Liver (tissue), 9 donors: Measurements from ENCODE around the gene AKR7A2. TPM values are rescaled to one million over a fixed set of nuclear protein-coding genes. Genes with fewer than 3 reads are reported as not detected.

Experiments
- DNase-seq: peaks from one replicate; pipeline ENCODE4 v3.0.0-alpha.2; 2017; ENCODE audit warnings: low spot score
- H3K27ac ChIP-seq, 2 donors: one replicate each; pipeline ENCODE4 v1.7.0; 2013; ENCODE audit warnings: inconsistent platforms in 2 of 2, low read length in 2 of 2, control low read depth in 1 of 2, low read depth in 1 of 2, mild to moderate bottlenecking in 1 of 2
- H3K27me3 ChIP-seq, 4 donors: one replicate each; pipeline versions ENCODE4 v1.6.1 to v1.7.0; 2013; ENCODE audit warnings: low read length in 3 of 4, inconsistent platforms in 1 of 4, mild to moderate bottlenecking in 1 of 4, moderate library complexity in 1 of 4; ENCODE audit not compliant: control insufficient read depth in 4 of 4, insufficient read depth in 4 of 4
- H3K36me3 ChIP-seq, 4 donors: one replicate each; pipeline versions ENCODE4 v1.6.1 to v1.7.0; 2013; ENCODE audit warnings: low read length in 3 of 4, mild to moderate bottlenecking in 3 of 4, low read depth in 1 of 4, moderate library complexity in 1 of 4; ENCODE audit not compliant: control insufficient read depth in 4 of 4, insufficient read depth in 3 of 4
- H3K4me1 ChIP-seq, 4 donors: one replicate each; pipeline versions ENCODE4 v1.6.1 to v1.7.0; 2013; ENCODE audit warnings: low read length in 3 of 4, mild to moderate bottlenecking in 3 of 4, moderate library complexity in 1 of 4; ENCODE audit not compliant: control insufficient read depth in 4 of 4, insufficient read depth in 4 of 4
- H3K4me3 ChIP-seq, 3 donors: one replicate each; pipeline versions ENCODE4 v1.6.1 to v1.7.0; 2013; ENCODE audit warnings: low read length in 3 of 3, control low read depth in 1 of 3, low read depth in 1 of 3, mild to moderate bottlenecking in 1 of 3
- H3K9ac ChIP-seq, 2 donors: one replicate each; pipeline ENCODE4 v1.7.0; 2013; ENCODE audit warnings: low read length in 2 of 2, mild to moderate bottlenecking in 2 of 2, moderate library complexity in 2 of 2, control low read depth in 1 of 2, low read depth in 1 of 2
- H3K9me3 ChIP-seq, 4 donors: one replicate each; pipeline versions ENCODE4 v1.6.1 to v1.7.0; 2013; ENCODE audit warnings: low read length in 3 of 4; ENCODE audit not compliant: control insufficient read depth in 4 of 4
- ATF3 ChIP-seq: IDR thresholded peaks from 2 replicates; pipeline ENCODE4 v1.6.1; 2016; ENCODE audit warnings: antibody characterized with exemption
- CTCF ChIP-seq: fragments of 150-350 bp; IDR thresholded peaks from 2 replicates; pipeline ENCODE4 v1.5.1; 2017; ENCODE audit warnings: improper control_type of control experiment, low read depth, low read length; ENCODE audit not compliant: missing input control
- EGR1 ChIP-seq, 2 donors: IDR thresholded peaks; 2 replicates each; pipeline ENCODE4 v1.6.1; 2016 to 2018; ENCODE audit warnings: antibody characterized with exemption in 2 of 2, low read depth in 2 of 2
- FOXA1 ChIP-seq: IDR thresholded peaks from 2 replicates; pipeline ENCODE4 v1.6.1; 2016; ENCODE audit warnings: antibody characterized with exemption
- FOXA2 ChIP-seq: IDR thresholded peaks from 2 replicates; pipeline ENCODE4 v1.6.1; 2016; ENCODE audit warnings: antibody characterized with exemption
- GABPA ChIP-seq, 2 donors: IDR thresholded peaks in 1 of 2; conservative IDR thresholded peaks in 1 of 2; 2 replicates each; pipeline ENCODE4 v1.6.1; 2016; ENCODE audit warnings: antibody characterized with exemption in 2 of 2, mild to moderate bottlenecking in 1 of 2, moderate library complexity in 1 of 2
- HNF4A ChIP-seq, 2 donors: conservative IDR thresholded peaks; 2 replicates each; pipeline ENCODE4 v1.6.1; 2016; ENCODE audit warnings: antibody characterized with exemption in 2 of 2, mild to moderate bottlenecking in 2 of 2
- HNF4G ChIP-seq: IDR thresholded peaks from 2 replicates; pipeline ENCODE4 v1.6.1; 2016; ENCODE audit warnings: antibody characterized with exemption
- JUND ChIP-seq, 2 donors: IDR thresholded peaks; 2 replicates each; pipeline ENCODE4 v1.6.1; 2016; ENCODE audit warnings: antibody characterized with exemption in 2 of 2
- MAX ChIP-seq: IDR thresholded peaks from 2 replicates; pipeline ENCODE4 v1.6.1; 2016; ENCODE audit warnings: antibody characterized with exemption
- NR2F2 ChIP-seq: IDR thresholded peaks from 2 replicates; pipeline ENCODE4 v1.6.1; 2016; ENCODE audit warnings: antibody characterized with exemption
- RAD21 ChIP-seq, 2 donors: IDR thresholded peaks; 2 replicates each; pipeline ENCODE4 v1.6.1; 2016; ENCODE audit warnings: antibody characterized with exemption in 2 of 2, mild to moderate bottlenecking in 2 of 2
- REST ChIP-seq: IDR thresholded peaks from 2 replicates; pipeline ENCODE4 v1.6.1; 2016; ENCODE audit warnings: antibody characterized with exemption, mild to moderate bottlenecking
- RXRA ChIP-seq, 2 donors: IDR thresholded peaks; 2 replicates each; pipeline ENCODE4 v1.6.1; 2017 to 2018; ENCODE audit warnings: antibody characterized with exemption in 2 of 2, mild to moderate bottlenecking in 1 of 2
- SP1 ChIP-seq: IDR thresholded peaks from 2 replicates; pipeline ENCODE4 v1.6.1; 2018; ENCODE audit warnings: antibody characterized with exemption, mild to moderate bottlenecking
- TAF1 ChIP-seq: conservative IDR thresholded peaks from 2 replicates; pipeline ENCODE4 v1.6.1; 2016; ENCODE audit warnings: antibody characterized with exemption, mild to moderate bottlenecking
- YY1 ChIP-seq: IDR thresholded peaks from 2 replicates; pipeline ENCODE4 v1.6.1; 2016; ENCODE audit warnings: antibody characterized with exemption, mild to moderate bottlenecking
- ZBTB33 ChIP-seq: IDR thresholded peaks from 2 replicates; pipeline ENCODE4 v1.6.1; 2016; ENCODE audit warnings: antibody characterized with exemption
- WGBS: extraction: QIAGEN DNeasy Blood & Tissue Kit; methylation state at CpG from one replicate; pipeline ENCODE4 v1.1.7; 2013; 5-methylcytosine and 5-hydroxymethylcytosine counted together
- polyA plus RNA-seq, 2 donors: library from polyadenylated mRNA; stranded (reverse) in 1 of 2; unstranded in 1 of 2; fragments of 200-250 nt in 1 of 2; fragments of >200 nt in 1 of 2; fragmentation: Nextera tagmentation in 1 of 2; extraction: Ambion mirVana in 1 of 2; gene quantifications; one replicate each; pipeline versions ENCODE4 v1.2.1 to v1.2.3, GENCODE V29; 2013 to 2015
- total RNA-seq, 2 donors: library from RNA; depleted of rRNA; stranded (reverse); fragments of >200 nt; gene quantifications; one replicate each; pipeline ENCODE4 v1.2.3, GENCODE V29; 2014
- donor health status: healthy.
- donor health status: healthy.
- donor health status: healthy.
- donor health status: healthy.
- donor health status: healthy.

The AKR7A2 gene
- total and polyA plus RNA-seq, 4 donors: 41.4 to 63.2 (median 49.8) TPM

DNA sequence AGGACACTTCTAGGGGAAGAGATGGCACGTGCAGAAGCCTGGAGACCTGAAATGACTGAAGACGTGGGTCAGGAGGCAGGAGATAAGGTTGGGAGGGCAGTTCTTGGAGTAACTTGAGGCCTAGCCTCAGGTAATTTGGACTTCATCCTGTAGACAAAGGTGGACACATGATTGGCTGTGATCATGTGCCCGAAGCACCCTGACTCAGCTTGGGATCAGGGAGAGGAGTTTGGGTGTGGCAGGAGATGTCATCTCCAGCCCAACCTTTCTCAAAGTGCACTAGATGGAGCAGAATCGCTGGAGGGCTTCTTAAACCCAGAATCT lies 1.7 kb upstream of the AKR7A2 start:
- no peak overlapping the region for H3K4me3 ChIP-seq
- no peak for TF ChIP-seq CTCF
- no peak for TF ChIP-seq RAD21 (IDR thresholded peaks at IDR 0.05)
- TF ChIP-seq GABPA (IDR thresholded peaks at IDR 0.05 in 1 of 2, conservative IDR thresholded peaks at IDR 0.05 in 1 of 2): no peak
- no peak for TF ChIP-seq YY1
- TF ChIP-seq MAX: no peak
- TF ChIP-seq TAF1: no peak
- no peak for TF ChIP-seq JUND (IDR thresholded peaks at IDR 0.05)
- TF ChIP-seq HNF4A (conservative IDR thresholded peaks at IDR 0.05): no peak
- TF ChIP-seq SP1: no peak
- no peak for TF ChIP-seq EGR1 (IDR thresholded peaks at IDR 0.05; ENCODE audit: low read depth in 2 of 2)
- no peak for TF ChIP-seq REST
- TF ChIP-seq FOXA2: no peak
- TF ChIP-seq FOXA1: no peak
- TF ChIP-seq NR2F2: no peak
- no peak for TF ChIP-seq ZBTB33
- TF ChIP-seq HNF4G: no peak
- no peak for TF ChIP-seq ATF3
- no peak for TF ChIP-seq RXRA (IDR thresholded peaks at IDR 0.05)
- H3K27me3 ChIP-seq: no peaks in the 10 kb centered on the region
- H3K4me1 ChIP-seq: peaks cover 3 to 26% (median 19%) of the 10 kb centered on the region in 4 donors
- H3K36me3 ChIP-seq: peaks cover 3 to 7% (median 4%) of the 10 kb centered on the region in 4 donors
- H3K9me3 ChIP-seq: no peaks in the 10 kb centered on the region
- no peak overlapping the region for H3K9ac ChIP-seq
- DNase-seq: no peak
- no peak overlapping the region for H3K27ac ChIP-seq
- WGBS: 90% methylated on average over 4 of the region's 4 CpGs
